HCT116 (cell line): ENCODE results near the gene SNTB2.

Experiments used
- EZH2 ChIP-seq: fragments of 200-600 bp; sonication (generic); IDR thresholded peaks from 2 replicates; pipeline ENCODE4 v1.6.1; 2017; ENCODE audit warnings: antibody characterized with exemption, mixed run types
- POLR2A ChIP-seq: IDR thresholded peaks from 2 replicates; pipeline ENCODE4 v1.7.0; 2011; ENCODE audit warnings: borderline replicate concordance; ENCODE audit not compliant: insufficient read depth, insufficient read length; ENCODE audit errors: extremely low read depth
- POLR2AphosphoS5 ChIP-seq: IDR thresholded peaks from 2 replicates; pipeline ENCODE4 v1.6.1; 2011; ENCODE audit warnings: mild to moderate bottlenecking, low read depth, low read length, moderate library complexity
- TF ChIP-seq, protein P1 (sequence below), 3 experiments: fragments of 200-600 bp in 1 of 3; sonication (generic) in 1 of 3; IDR thresholded peaks in 2 of 3; conservative IDR thresholded peaks in 1 of 3; 2 replicates each; pipeline ENCODE4 v1.5.1; 2012 to 2017; ENCODE audit warnings: low read depth in 2 of 3, low read length in 2 of 3, antibody characterized with exemption in 1 of 3, borderline replicate concordance in 1 of 3, control low read depth in 1 of 3, mild to moderate bottlenecking in 1 of 3, mixed read lengths in 1 of 3, mixed run types in 1 of 3, moderate library complexity in 1 of 3; ENCODE audit not compliant: insufficient read depth in 1 of 3
- TF ChIP-seq, protein P2 (sequence below): IDR thresholded peaks from 2 replicates; pipeline ENCODE4 v1.6.1; 2012; ENCODE audit warnings: low read depth

GRCh38 chr16:69199382-69199781 lies 12.4 kb downstream of the SNTB2 start:
- TF ChIP-seq POLR2AphosphoS5 (no peak), POLR2A (no peak), EZH2 (no peak)
- TF ChIP-seq, protein P1, sequence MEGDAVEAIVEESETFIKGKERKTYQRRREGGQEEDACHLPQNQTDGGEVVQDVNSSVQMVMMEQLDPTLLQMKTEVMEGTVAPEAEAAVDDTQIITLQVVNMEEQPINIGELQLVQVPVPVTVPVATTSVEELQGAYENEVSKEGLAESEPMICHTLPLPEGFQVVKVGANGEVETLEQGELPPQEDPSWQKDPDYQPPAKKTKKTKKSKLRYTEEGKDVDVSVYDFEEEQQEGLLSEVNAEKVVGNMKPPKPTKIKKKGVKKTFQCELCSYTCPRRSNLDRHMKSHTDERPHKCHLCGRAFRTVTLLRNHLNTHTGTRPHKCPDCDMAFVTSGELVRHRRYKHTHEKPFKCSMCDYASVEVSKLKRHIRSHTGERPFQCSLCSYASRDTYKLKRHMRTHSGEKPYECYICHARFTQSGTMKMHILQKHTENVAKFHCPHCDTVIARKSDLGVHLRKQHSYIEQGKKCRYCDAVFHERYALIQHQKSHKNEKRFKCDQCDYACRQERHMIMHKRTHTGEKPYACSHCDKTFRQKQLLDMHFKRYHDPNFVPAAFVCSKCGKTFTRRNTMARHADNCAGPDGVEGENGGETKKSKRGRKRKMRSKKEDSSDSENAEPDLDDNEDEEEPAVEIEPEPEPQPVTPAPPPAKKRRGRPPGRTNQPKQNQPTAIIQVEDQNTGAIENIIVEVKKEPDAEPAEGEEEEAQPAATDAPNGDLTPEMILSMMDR (IDR thresholded peaks at IDR 0.05 in 2 of 3, conservative IDR thresholded peaks at IDR 0.05 in 1 of 3; ENCODE audit: borderline replicate concordance in 1 of 3, insufficient read depth in 1 of 3, low read depth in 2 of 3, low read length in 2 of 3) = no peak
- TF ChIP-seq, protein P2, sequence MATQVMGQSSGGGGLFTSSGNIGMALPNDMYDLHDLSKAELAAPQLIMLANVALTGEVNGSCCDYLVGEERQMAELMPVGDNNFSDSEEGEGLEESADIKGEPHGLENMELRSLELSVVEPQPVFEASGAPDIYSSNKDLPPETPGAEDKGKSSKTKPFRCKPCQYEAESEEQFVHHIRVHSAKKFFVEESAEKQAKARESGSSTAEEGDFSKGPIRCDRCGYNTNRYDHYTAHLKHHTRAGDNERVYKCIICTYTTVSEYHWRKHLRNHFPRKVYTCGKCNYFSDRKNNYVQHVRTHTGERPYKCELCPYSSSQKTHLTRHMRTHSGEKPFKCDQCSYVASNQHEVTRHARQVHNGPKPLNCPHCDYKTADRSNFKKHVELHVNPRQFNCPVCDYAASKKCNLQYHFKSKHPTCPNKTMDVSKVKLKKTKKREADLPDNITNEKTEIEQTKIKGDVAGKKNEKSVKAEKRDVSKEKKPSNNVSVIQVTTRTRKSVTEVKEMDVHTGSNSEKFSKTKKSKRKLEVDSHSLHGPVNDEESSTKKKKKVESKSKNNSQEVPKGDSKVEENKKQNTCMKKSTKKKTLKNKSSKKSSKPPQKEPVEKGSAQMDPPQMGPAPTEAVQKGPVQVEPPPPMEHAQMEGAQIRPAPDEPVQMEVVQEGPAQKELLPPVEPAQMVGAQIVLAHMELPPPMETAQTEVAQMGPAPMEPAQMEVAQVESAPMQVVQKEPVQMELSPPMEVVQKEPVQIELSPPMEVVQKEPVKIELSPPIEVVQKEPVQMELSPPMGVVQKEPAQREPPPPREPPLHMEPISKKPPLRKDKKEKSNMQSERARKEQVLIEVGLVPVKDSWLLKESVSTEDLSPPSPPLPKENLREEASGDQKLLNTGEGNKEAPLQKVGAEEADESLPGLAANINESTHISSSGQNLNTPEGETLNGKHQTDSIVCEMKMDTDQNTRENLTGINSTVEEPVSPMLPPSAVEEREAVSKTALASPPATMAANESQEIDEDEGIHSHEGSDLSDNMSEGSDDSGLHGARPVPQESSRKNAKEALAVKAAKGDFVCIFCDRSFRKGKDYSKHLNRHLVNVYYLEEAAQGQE = no peak
